T47D (cell line): ENCODE data around the gene RIOK2.

Experiments used
- DNase-seq, 2 experiments: peaks; one replicate each; pipeline versions ENCODE4 v3.0.0 to v3.0.0-alpha.2; 2011 to 2012; ENCODE audit warnings: low read depth in 1 of 2, low spot score in 1 of 2
- JUND ChIP-seq: IDR thresholded peaks from 2 replicates; pipeline ENCODE4 v1.6.1; 2012; ENCODE audit warnings: low read depth
- in situ Hi-C: cut with HindIII; loops from 2 replicates; pipeline ENCODE4 v1.10.0; 2016; ENCODE audit warnings: low sequenced_read_pairs, low pct_unique_long_range_greater_than_20kb

The RIOK2 gene

GRCh38 chr5:97134634-97135033 is 48.4 kb downstream of the RIOK2 start:
- in situ Hi-C loops = no loop called here
- no peak for TF ChIP-seq JUND
- no peak for DNase-seq

- DNase-seq = no peak
- in situ Hi-C loops = no loop called here
These were observed 49.9 kb downstream of the RIOK2 start for GRCh38 chr5:97133101-97133500.

GRCh38 chr5:97131921-97132320 is 51.1 kb downstream of the RIOK2 start:
- DNase-seq = no peak
- in situ Hi-C loops = no loop called here
- TF ChIP-seq JUND = no peak

More at GRCh38 chr5:97133101-97133500, 49.9 kb downstream of the RIOK2 start:
- no peak for TF ChIP-seq JUND

- DNase-seq = no peak
- no peak for TF ChIP-seq JUND
- in situ Hi-C loops = no loop called here
These were observed 51.8 kb downstream of the RIOK2 start for GRCh38 chr5:97131139-97131710.

GRCh38 chr5:97127727-97128126 is 55.3 kb downstream of the RIOK2 start:
- no peak for TF ChIP-seq JUND
- no peak for DNase-seq
- in situ Hi-C loops = no loop called here

GRCh38 chr5:97125125-97125683 is 57.8 kb downstream of the RIOK2 start:
- DNase-seq = no peak
- in situ Hi-C loops = no loop called here
- no peak for TF ChIP-seq JUND

GRCh38 chr5:97124335-97124734 is 58.7 kb downstream of the RIOK2 start:
- TF ChIP-seq JUND = no peak
- no peak for DNase-seq
- in situ Hi-C loops = no loop called here

- DNase-seq = no peak
- TF ChIP-seq JUND = no peak
- in situ Hi-C loops = no loop called here
These were observed 61.2 kb downstream of the RIOK2 start for GRCh38 chr5:97121848-97122247.

- no peak for DNase-seq
- in situ Hi-C loops = no loop called here
- TF ChIP-seq JUND = no peak
These were observed 62.9 kb downstream of the RIOK2 start for GRCh38 chr5:97120195-97120594.

- no peak for TF ChIP-seq JUND
- in situ Hi-C loops = no loop called here
- no peak for DNase-seq
These were observed 64.0 kb downstream of the RIOK2 start for GRCh38 chr5:97119007-97119390.

- TF ChIP-seq JUND = no peak
- in situ Hi-C loops = no loop called here
- DNase-seq = no peak
These were observed 64.6 kb downstream of the RIOK2 start for GRCh38 chr5:97118261-97119006.

GRCh38 chr5:97115932-97116331 is 67.1 kb downstream of the RIOK2 start:
- no peak for DNase-seq
- TF ChIP-seq JUND = no peak
- in situ Hi-C loops = no loop called here

GRCh38 chr5:97112230-97112629 is 70.8 kb downstream of the RIOK2 start:
- in situ Hi-C loops = no loop called here
- no peak for TF ChIP-seq JUND
- DNase-seq = no peak

- DNase-seq = no peak
- in situ Hi-C loops = no loop called here
- no peak for TF ChIP-seq JUND
These were observed 71.4 kb downstream of the RIOK2 start for GRCh38 chr5:97111616-97112015.
